ENCODE data around the gene DPH2. TPM values are rescaled to one million over a fixed set of nuclear protein-coding genes. Genes with fewer than 3 reads are reported as not detected.

The DPH2 gene
- total and polyA plus RNA-seq, 2 of the 8 experiments (the other 6 are each of a cell fraction or from before 2014, with no cell fraction given): 64.9 to 92.1 TPM

DNA sequence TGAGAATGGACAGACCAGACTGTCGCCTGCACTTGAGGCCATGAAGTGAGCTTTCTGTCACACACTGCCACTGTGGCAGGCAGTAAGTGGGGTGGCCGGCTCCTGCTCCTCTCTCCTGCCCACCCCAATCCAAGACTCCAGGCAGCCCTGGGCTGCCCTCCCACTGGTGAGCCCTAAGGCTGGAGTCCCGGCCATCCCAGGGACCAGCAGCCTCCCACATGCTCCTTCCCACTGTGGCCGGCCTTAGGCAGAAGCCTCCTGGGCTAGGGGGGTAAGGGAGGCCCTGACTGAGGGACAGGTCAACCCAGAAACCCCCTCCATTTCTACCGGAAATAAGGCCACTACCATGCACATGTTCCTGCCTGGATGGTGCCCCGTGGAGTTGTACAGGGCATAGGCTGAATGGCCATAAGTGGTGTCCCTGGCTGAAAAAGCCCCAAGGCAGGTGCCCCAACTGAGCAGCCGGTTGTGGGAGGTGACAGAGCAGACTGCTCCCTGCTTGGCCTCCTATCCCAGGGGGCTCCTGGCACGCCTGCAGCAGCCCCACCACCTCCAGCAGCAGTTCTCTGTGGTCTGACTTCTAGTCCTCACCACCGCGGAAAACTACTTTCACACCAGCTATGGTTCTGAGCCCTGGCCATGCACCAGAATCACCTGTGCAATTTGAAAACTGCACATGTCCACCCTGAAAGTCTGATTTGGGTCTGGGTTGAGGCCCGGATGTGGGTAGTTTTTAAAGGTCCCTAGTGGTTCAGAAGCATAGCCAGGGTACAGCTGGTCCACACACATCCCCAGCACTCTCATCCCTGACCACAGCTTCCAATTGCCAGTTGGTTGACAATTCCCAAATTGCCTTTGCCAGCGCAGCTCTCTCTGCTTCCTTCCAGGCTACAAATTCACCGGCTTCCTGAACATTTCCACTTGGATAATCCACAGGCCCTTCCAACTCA, 37.8 kb upstream of the DPH2 start:
- peak overlapping the region; percentile 44 for H2AK5ac ChIP-seq (ENCODE audit: low read depth, low read length)
- no peaks in the 10 kb centered on the region for H3K79me2 ChIP-seq (ENCODE audit: control insufficient read depth in 1 of 2, insufficient read depth in 2 of 2, low read length in 2 of 2)
- no peak overlapping the region for H4K5ac ChIP-seq (ENCODE audit: insufficient read length, low read depth, low read length)
- H4K20me1 ChIP-seq (replicated peaks in 1 of 2; ENCODE audit: control insufficient read depth in 1 of 2, insufficient read depth in 2 of 2, low read length in 2 of 2): peaks cover 0 to 2% of the 10 kb centered on the region in 2 experiments
- H3K79me1 ChIP-seq (ENCODE audit: low read depth, low read length): no peaks in the 10 kb centered on the region
- no peak overlapping the region for H3K14ac ChIP-seq (ENCODE audit: insufficient read length)
- DNase-seq (ENCODE audit: low read depth in 1 of 2, low spot score in 2 of 2) (no peak), FAIRE-seq (no peak)
- peak overlapping the region; percentile 68; the same call in 1 of the 2 replicates for H2BK12ac ChIP-seq (ENCODE audit: low read depth, low read length)
- H3K4me3 ChIP-seq (ENCODE audit: extremely low read depth in 1 of 4, insufficient read depth in 2 of 4, low read depth in 3 of 4, low read length in 4 of 4): no peak overlapping the region
- no peak overlapping the region for H4K91ac ChIP-seq (replicated peaks; ENCODE audit: insufficient read length, low read length)
- no peak overlapping the region for H3K23ac ChIP-seq (ENCODE audit: insufficient read length)
- no peak overlapping the region for H2BK20ac ChIP-seq (ENCODE audit: low read length)
- H3K4me2 ChIP-seq (ENCODE audit: insufficient read depth in 1 of 2, low read depth in 2 of 2, low read length in 2 of 2): no peak overlapping the region; a peak in 1 of 4 replicates
- H4K8ac ChIP-seq (ENCODE audit: extremely low read depth, insufficient read depth, low read length): no peak overlapping the region
- no peaks in the 10 kb centered on the region; a peak in 1 of 8 replicates for H3K36me3 ChIP-seq (ENCODE audit: control insufficient read depth in 2 of 4, insufficient read depth in 4 of 4, low read length in 3 of 4)
- peaks cover 11 to 30% (median 25%) of the 10 kb centered on the region in 4 experiments for H3K4me1 ChIP-seq (replicated peaks in 1 of 4; ENCODE audit: control insufficient read depth in 3 of 4, insufficient read depth in 4 of 4, low read length in 3 of 4)
- H3K23me2 ChIP-seq (ENCODE audit: low read depth, low read length): peaks cover 11% of the 10 kb centered on the region; the same call in 1 of the 2 replicates
- no peak overlapping the region for H3K56ac ChIP-seq (replicated peaks; ENCODE audit: insufficient read length, low read depth, low read length)
- no peak overlapping the region for H2AFZ ChIP-seq (ENCODE audit: low read length)
- no peak overlapping the region; the same call in 1 of the 2 replicates for H3K18ac ChIP-seq (ENCODE audit: extremely low read depth, low read length)
- POLR2A ChIA-PET (ENCODE audit: partially characterized antibody): interaction anchor here (1.4 to 8.0 kb wide), 4 partner anchors 19 to 167 kb away, joined by 3 to 89 read pairs (median 10); no protein-coding TSS in a partner anchor
- no peak overlapping the region for H2BK120ac ChIP-seq (replicated peaks; ENCODE audit: low read depth, low read length)
- WGBS, 2 experiments (ENCODE audit: extremely low coverage in 1 of 2, insufficient coverage in 1 of 2, insufficient read length in 1 of 2, insufficient replicate concordance in 2 of 2, low coverage in 1 of 2, low lambda C conversion rate in 2 of 2, missing lambda C conversion rate in 1 of 2): 85% methylated on average over 13 of the region's 13 CpGs; no CpG with 5 or more reads in 1 of the 2 experiments
- no peak overlapping the region for H3K27ac ChIP-seq (ENCODE audit: low read depth, low read length)
- no peaks in the 10 kb centered on the region for H3K9me3 ChIP-seq (ENCODE audit: insufficient read depth in 2 of 2, low read depth in 1 of 2, low read length in 1 of 2)
- H3K4ac ChIP-seq (replicated peaks; ENCODE audit: insufficient read length, low read depth, low read length): no peak overlapping the region
- peak overlapping the region; percentile 60; the same call in 1 of the 2 replicates for H2BK5ac ChIP-seq (ENCODE audit: low read depth, low read length)
- H3K27me3 ChIP-seq (replicated peaks in 1 of 4; ENCODE audit: control insufficient read depth in 3 of 4, extremely low read depth in 1 of 4, insufficient read depth in 3 of 4, low read length in 3 of 4): peaks cover 0 to 8% (median 4%) of the 10 kb centered on the region in 4 experiments; a peak in 5 of 7 replicates
- CTCF ChIA-PET (ENCODE audit: partially characterized antibody): interaction anchor here (0.7 to 18.6 kb wide), 10 partner anchors 12 to 173 kb away, joined by 3 to 618 read pairs (median 34); partner anchors contain the start of gene IPO13
- H3K9ac ChIP-seq (replicated peaks in 1 of 4; ENCODE audit: extremely low read depth in 1 of 4, low read depth in 3 of 4, low read length in 3 of 4): no peak overlapping the region
- peak overlapping the region; percentile 72; the same call in 1 of the 2 replicates for H2BK15ac ChIP-seq (ENCODE audit: low read length)
- TF ChIP-seq TBP (IDR thresholded peaks at IDR 0.05; ENCODE audit: low read depth, low read length) (no peak), KDM4A (IDR thresholded peaks at IDR 0.05; ENCODE audit: low read depth, low read length, severe bottlenecking) (no peak), JUND (IDR thresholded peaks at IDR 0.05; ENCODE audit: low read length) (no peak), SP4 (IDR thresholded peaks at IDR 0.05; ENCODE audit: low read length) (no peak), EZH2 (IDR thresholded peaks at IDR 0.05; ENCODE audit: low read depth, low read length, severe bottlenecking) (no peak), SUZ12 (IDR thresholded peaks at IDR 0.05; ENCODE audit: low read length) (no peak)
- TF ChIP-seq, protein P1, sequence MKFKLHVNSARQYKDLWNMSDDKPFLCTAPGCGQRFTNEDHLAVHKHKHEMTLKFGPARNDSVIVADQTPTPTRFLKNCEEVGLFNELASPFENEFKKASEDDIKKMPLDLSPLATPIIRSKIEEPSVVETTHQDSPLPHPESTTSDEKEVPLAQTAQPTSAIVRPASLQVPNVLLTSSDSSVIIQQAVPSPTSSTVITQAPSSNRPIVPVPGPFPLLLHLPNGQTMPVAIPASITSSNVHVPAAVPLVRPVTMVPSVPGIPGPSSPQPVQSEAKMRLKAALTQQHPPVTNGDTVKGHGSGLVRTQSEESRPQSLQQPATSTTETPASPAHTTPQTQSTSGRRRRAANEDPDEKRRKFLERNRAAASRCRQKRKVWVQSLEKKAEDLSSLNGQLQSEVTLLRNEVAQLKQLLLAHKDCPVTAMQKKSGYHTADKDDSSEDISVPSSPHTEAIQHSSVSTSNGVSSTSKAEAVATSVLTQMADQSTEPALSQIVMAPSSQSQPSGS (IDR thresholded peaks at IDR 0.05; ENCODE audit: low read length): no peak
- TF ChIP-seq, protein P2, sequence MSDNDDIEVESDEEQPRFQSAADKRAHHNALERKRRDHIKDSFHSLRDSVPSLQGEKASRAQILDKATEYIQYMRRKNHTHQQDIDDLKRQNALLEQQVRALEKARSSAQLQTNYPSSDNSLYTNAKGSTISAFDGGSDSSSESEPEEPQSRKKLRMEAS (IDR thresholded peaks at IDR 0.05): no peak

Measured in H1 (cell line).